Ramos (cell line): Measurements from ENCODE around the gene NCBP3.

Experiments used
- in situ Hi-C: fragments of 300-500 bp; cut with MboI; formaldehyde crosslinking; loops from one replicate; pipeline ENCODE4 v1.14.3; 2022; ENCODE audit warnings: low sequenced_read_pairs; ENCODE audit not compliant: unreplicated experiment

NCBP3 gene

GRCh38 chr17:3763777-3764170 is 82.3 kb downstream of the NCBP3 start:
- in situ Hi-C loops = no loop called here

GRCh38 chr17:3762922-3763776 is 82.9 kb downstream of the NCBP3 start:
- in situ Hi-C loops = no loop called here

- in situ Hi-C loops = no loop called here
These were observed 84.1 kb downstream of the NCBP3 start for GRCh38 chr17:3761918-3762380.

- in situ Hi-C loops = no loop called here
These were observed 84.8 kb downstream of the NCBP3 start for GRCh38 chr17:3761036-3761917.

- in situ Hi-C loops = no loop called here
These were observed 86.3 kb downstream of the NCBP3 start for GRCh38 chr17:3759597-3760216.

- in situ Hi-C loops = no loop called here
These were observed 90.6 kb downstream of the NCBP3 start for GRCh38 chr17:3755335-3756030.

- in situ Hi-C loops = no loop called here
These were observed 91.3 kb downstream of the NCBP3 start for GRCh38 chr17:3754458-3755334.

- in situ Hi-C loops = no loop called here
These were observed 92.0 kb downstream of the NCBP3 start for GRCh38 chr17:3754066-3754457.

- in situ Hi-C loops = no loop called here
These were observed 92.4 kb downstream of the NCBP3 start for GRCh38 chr17:3753624-3754023.
